Small intestine (tissue), 7 donors: ENCODE data around the gene FCRL3. TPM values are rescaled to one million over a fixed set of nuclear protein-coding genes. Genes with fewer than 3 reads are reported as not detected.

Experiments
- DNase-seq, 2 donors: peaks; one replicate each; pipeline versions ENCODE4 v3.0.0 to v3.0.0-alpha.2; 2013
- FAIRE-seq: peaks from 2 replicates; lab custom pipeline; 2012; peaks lifted over from hg19 to GRCh38; lab: Jason Lieb, UNC
- H3K27ac ChIP-seq, 3 donors: one replicate each; pipeline ENCODE4 v1.5.1; 2013; ENCODE audit warnings: low read length in 2 of 3, mild to moderate bottlenecking in 2 of 3, control low read depth in 1 of 3, inconsistent platforms in 1 of 3, low read depth in 1 of 3, moderate library complexity in 1 of 3
- H3K27me3 ChIP-seq, 3 donors: one replicate each; pipeline ENCODE4 v1.6.1; 2013; ENCODE audit warnings: low read length in 3 of 3, inconsistent platforms in 1 of 3; ENCODE audit not compliant: control insufficient read depth in 3 of 3, insufficient read depth in 3 of 3
- H3K36me3 ChIP-seq, 3 donors: one replicate each; pipeline ENCODE4 v1.6.1; 2013; ENCODE audit warnings: low read length in 3 of 3, inconsistent platforms in 1 of 3, low read depth in 1 of 3, mild to moderate bottlenecking in 1 of 3, moderate library complexity in 1 of 3; ENCODE audit not compliant: control insufficient read depth in 3 of 3, insufficient read depth in 2 of 3
- H3K4me1 ChIP-seq, 3 donors: one replicate each; pipeline ENCODE4 v1.6.1; 2013; ENCODE audit warnings: low read length in 2 of 3, inconsistent platforms in 1 of 3, low read depth in 1 of 3, mild to moderate bottlenecking in 1 of 3, moderate library complexity in 1 of 3; ENCODE audit not compliant: control insufficient read depth in 3 of 3, insufficient read depth in 2 of 3
- H3K4me3 ChIP-seq, 3 donors: one replicate each; pipeline ENCODE4 v1.5.1; 2013; ENCODE audit warnings: low read length in 3 of 3, control low read depth in 1 of 3, inconsistent platforms in 1 of 3, low read depth in 1 of 3, mild to moderate bottlenecking in 1 of 3, moderate library complexity in 1 of 3
- H3K9me3 ChIP-seq, 2 donors: one replicate each; pipeline ENCODE4 v1.6.1; 2013; ENCODE audit warnings: low read depth in 1 of 2, low read length in 1 of 2; ENCODE audit not compliant: control insufficient read depth in 2 of 2, insufficient read depth in 1 of 2
- WGBS, 3 donors: extraction: QIAGEN DNeasy Blood & Tissue Kit; methylation state at CpG; one replicate each; pipeline ENCODE4 v1.1.7; 2013; 5-methylcytosine and 5-hydroxymethylcytosine counted together
- polyA plus RNA-seq, 4 donors: library from polyadenylated mRNA; stranded (reverse) in 3 of 4; unstranded in 1 of 4; fragments of 200-250 nt in 3 of 4; fragments of 120-200 nt in 1 of 4; gene quantifications; one replicate each; pipeline versions ENCODE4 v1.2.1 to v1.2.3, GENCODE V29; 2013
- donor health status: healthy with polysubstance abuse.
- donor health status: control.
- donor health status: control.
- donor health status: Bipolar disorder and iron deficiency.
- donor health status: healthy.

Gene FCRL3
- polyA plus RNA-seq, 4 donors, result 0.21 to 0.48 (median 0.27) TPM; not detected in 1

DNA sequence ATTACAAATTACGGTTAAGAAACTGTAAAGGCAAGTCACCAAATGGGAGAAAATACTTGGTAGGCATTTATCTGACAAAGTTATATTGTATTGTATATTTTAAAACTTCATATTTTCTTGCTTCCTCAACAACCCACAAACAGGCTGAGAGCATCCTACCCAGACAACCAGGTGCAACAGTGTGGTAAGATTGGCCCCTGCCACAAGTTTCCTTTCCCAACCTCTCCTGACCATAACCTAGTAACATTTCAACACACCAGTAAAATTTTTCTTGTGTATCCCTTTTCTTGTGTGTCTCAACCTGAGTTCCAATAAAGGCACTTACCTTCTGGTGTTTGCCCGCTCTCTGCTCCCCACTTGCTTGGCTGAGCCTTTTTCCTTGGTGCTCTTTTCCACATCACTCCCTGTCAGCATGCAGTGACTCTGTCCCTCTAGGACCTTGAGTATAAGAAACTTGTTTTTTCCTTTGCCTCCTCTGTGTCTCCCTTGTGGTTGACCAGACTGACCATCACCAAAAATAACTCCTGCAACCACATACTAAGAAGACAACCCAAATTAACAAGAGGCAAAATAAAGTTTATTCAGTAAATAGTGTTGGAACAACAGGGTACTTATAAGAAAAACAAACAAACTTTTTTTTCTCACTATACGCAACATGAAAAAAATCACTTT is 40.9 kb downstream of the FCRL3 start:
- Histone ChIP-seq H3K4me3 (no peak overlapping the region), H3K27ac (no peak overlapping the region), H3K4me1 (no peaks in the 10 kb centered on the region), H3K9me3 (no peaks in the 10 kb centered on the region), H3K27me3 (no peaks in the 10 kb centered on the region), H3K36me3 (no peaks in the 10 kb centered on the region)
- DNase-seq (no peak), FAIRE-seq (peak; percentile 23)
- WGBS, 3 donors, result 80 to 95% (median 91%) methylated on average over 3 of the region's 3 CpGs

GRCh38 chr1:157658571-157658970 is 42.0 kb downstream of the FCRL3 start:
- Histone ChIP-seq H3K9me3 (no peaks in the 10 kb centered on the region), H3K36me3 (no peaks in the 10 kb centered on the region), H3K4me1 (no peaks in the 10 kb centered on the region), H3K27me3 (no peaks in the 10 kb centered on the region), H3K27ac (no peak overlapping the region), H3K4me3 (no peak overlapping the region)
- 92 to 99% (median 94%) methylated on average over 3 of the region's 3 CpGs for WGBS, 3 donors
- DNase-seq, result no peak
- FAIRE-seq, result no peak

GRCh38 chr1:157653494-157653873 is 47.1 kb downstream of the FCRL3 start:
- DNase-seq (no peak), FAIRE-seq (no peak)
- Histone ChIP-seq H3K4me3 (no peak overlapping the region), H3K4me1 (no peaks in the 10 kb centered on the region), H3K27ac (no peak overlapping the region), H3K36me3 (no peaks in the 10 kb centered on the region), H3K27me3 (no peaks in the 10 kb centered on the region), H3K9me3 (no peaks in the 10 kb centered on the region)
- WGBS, 3 donors, result 39 to 68% (median 60%) methylated on average over 3 of the region's 3 CpGs

- Histone ChIP-seq H3K4me3 (no peak overlapping the region), H3K9me3 (no peaks in the 10 kb centered on the region), H3K27me3 (no peaks in the 10 kb centered on the region), H3K36me3 (no peaks in the 10 kb centered on the region), H3K27ac (no peak overlapping the region), H3K4me1 (no peaks in the 10 kb centered on the region)
- FAIRE-seq, result no peak
- DNase-seq, result peak in 1 of 2 donors; percentile 1
- 59 to 69% (median 60%) methylated on average over 5 of the region's 5 CpGs for WGBS, 3 donors
Observed at GRCh38 chr1:157652859-157653493, 47.6 kb downstream of the FCRL3 start.

DNA sequence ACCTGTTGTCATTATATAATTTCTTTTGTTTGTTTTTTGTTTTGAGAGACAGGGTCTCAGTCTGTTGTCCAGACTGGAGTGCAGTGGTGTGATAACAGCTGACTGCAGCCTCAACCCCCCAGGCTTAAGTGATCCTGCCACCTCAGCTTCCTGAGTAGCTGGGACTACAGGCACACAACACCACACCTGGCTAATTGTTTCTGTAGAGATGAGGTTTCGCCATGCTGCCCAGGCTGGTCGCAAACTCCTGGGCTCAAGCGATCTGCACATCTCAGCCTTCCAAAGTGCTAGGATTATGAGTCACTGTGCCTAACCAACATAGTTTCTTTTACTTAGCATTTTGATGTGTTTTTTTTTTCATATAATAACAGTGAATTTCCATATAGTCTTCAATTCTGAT is 52.3 kb downstream of the FCRL3 start:
- no peak overlapping the region for H3K4me3 ChIP-seq
- no peaks in the 10 kb centered on the region for H3K9me3 ChIP-seq
- H3K27ac ChIP-seq, result no peak overlapping the region
- no peaks in the 10 kb centered on the region for H3K27me3 ChIP-seq
- FAIRE-seq (no peak), DNase-seq (no peak)
- no peaks in the 10 kb centered on the region for H3K4me1 ChIP-seq
- WGBS, 3 donors, result 89 to 92% (median 92%) methylated on average over 3 of the region's 3 CpGs
- no peaks in the 10 kb centered on the region for H3K36me3 ChIP-seq

DNA sequence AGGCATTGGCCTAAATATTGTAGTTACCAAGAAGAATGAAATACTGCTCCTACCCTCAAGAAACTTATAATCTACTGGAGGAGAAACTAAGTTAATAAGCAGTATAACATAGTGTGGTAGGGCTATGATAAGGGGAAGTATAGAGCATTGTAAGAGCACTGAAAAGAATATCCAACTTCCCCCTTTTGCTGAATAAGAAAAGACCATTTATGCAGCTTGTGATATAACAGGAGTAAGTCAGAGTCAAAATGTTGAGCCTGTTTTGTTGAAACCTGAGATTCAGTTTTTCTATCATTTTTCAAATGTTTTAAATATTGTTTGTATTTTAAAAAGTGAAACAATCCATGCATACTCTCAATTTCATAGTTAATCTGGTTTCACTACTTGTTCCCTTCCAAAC is 54.4 kb downstream of the FCRL3 start:
- no peaks in the 10 kb centered on the region for H3K9me3 ChIP-seq
- no peaks in the 10 kb centered on the region for H3K4me1 ChIP-seq

DNA sequence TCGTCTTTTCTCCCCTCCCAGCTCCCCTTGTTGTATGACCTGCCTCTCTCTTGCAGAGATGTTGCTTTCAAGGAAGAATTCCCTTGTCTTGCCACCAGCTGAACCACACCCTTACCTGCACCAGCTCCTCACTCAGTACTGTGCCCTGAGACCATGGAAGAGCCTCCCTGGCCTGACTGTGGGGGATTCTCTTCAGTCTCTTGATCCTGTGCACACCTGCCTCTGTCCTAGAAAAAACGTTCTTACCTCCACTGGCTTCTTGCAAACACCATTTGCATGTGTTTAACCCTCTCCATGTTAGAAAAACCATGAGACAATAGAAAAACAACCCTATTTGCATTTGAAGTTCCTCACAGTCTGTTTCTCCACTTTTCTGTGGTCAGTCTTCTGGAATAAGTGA is 59.4 kb downstream of the FCRL3 start:
- FAIRE-seq, result no peak

More for the DNA sequence above, 54.4 kb downstream of the FCRL3 start:
- Histone ChIP-seq H3K27ac (no peak overlapping the region), H3K27me3 (peaks cover 0 to 1% (median 0%) of the 10 kb centered on the region in 3 donors), H3K4me3 (no peak overlapping the region), H3K36me3 (no peaks in the 10 kb centered on the region)
- no peak for DNase-seq
- no peak for FAIRE-seq

DNA sequence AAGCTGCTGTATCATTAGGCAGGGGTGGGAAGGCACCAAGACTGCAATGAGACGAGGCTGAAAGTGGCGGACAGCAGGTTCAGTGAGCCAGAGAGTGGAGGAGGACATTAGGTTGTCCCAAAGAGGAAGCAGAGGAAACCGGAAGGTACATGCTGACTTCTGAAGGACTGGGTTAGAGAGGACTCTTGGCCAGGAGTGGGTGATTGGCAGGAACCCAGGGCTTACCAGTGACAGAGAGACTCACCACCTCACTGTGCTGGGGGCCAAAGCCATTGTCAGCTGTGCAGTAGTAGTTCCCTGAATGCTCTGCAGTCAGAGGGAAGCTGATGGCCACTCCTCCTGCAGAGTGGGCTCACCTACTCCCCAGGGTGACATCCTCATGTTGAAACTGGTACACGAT is 60.8 kb downstream of the FCRL3 start:
- WGBS, 3 donors, result 58% methylated on average over 4 of the region's 4 CpGs
- DNase-seq, result no peak
- no peak for FAIRE-seq
- no peaks in the 10 kb centered on the region for H3K36me3 ChIP-seq
- no peaks in the 10 kb centered on the region for H3K9me3 ChIP-seq
- H3K27ac ChIP-seq, result no peak overlapping the region
- H3K4me1 ChIP-seq, result no peaks in the 10 kb centered on the region
- H3K4me3 ChIP-seq, result no peak overlapping the region
- H3K27me3 ChIP-seq, result peaks cover 0 to 2% (median 0%) of the 10 kb centered on the region in 3 donors

More for the DNA sequence above, 59.4 kb downstream of the FCRL3 start:
- Histone ChIP-seq H3K4me3 (no peak overlapping the region), H3K27me3 (peaks cover 0 to 2% (median 0%) of the 10 kb centered on the region in 3 donors), H3K36me3 (no peaks in the 10 kb centered on the region), H3K27ac (no peak overlapping the region), H3K9me3 (no peaks in the 10 kb centered on the region), H3K4me1 (no peaks in the 10 kb centered on the region)
- no peak for DNase-seq
- WGBS, 3 donors, result 31 to 39% (median 32%) methylated on average over 2 of the region's 2 CpGs
